Right lobe of liver (tissue), 4 donors: ENCODE data around the gene EML3.

Experiments used
- CTCF ChIP-seq, 4 donors: fragments of 200-600 bp in 3 of 4; fragments of 450-650 bp in 1 of 4; IDR thresholded peaks; one replicate each; pipeline versions ENCODE4 v1.5.1 to v1.8.0; 2016 to 2022; ENCODE audit warnings: antibody characterized with exemption in 4 of 4, mild to moderate bottlenecking in 2 of 4
- POLR2A ChIP-seq: fragments of 450-650 bp; IDR thresholded peaks from one replicate; pipeline ENCODE4 v1.6.1; 2017; ENCODE audit warnings: antibody characterized with exemption, mild to moderate bottlenecking
- donor health status: DM: no; HTN: no; CAD: no.
- donor health status: DM: no; HTN: no; CAD: no.
- donor health status: DM: no; HTN: yes; CAD: no.

- TF ChIP-seq CTCF (IDR thresholded peaks at IDR 0.05) (no peak), POLR2A (peak; percentile 83)
Observed at GRCh38 chr11:62573592-62574362, 38.8 kb downstream of the EML3 start, which contains the start of gene EEF1G.
